B cell (primary cell): Measurements from ENCODE around the gene AP1M1. TPM values are rescaled to one million over a fixed set of nuclear protein-coding genes. Genes with fewer than 3 reads are reported as not detected.
A peak's percentile ranks its signal among the peaks of the same experiment; 100 is the strongest.

Experiments
- ATAC-seq: fragments of 200-7000 bp; cut with Tn5 transposase; one replicate; pipeline ENCODE4 v1.10.0; 2021; ENCODE audit warnings: low read depth, mild to moderate bottlenecking, moderate number of reproducible peaks, moderate library complexity
- CTCF ChIA-PET: fragments of 350-600 bp; sonication (Branson Sonifier 250); formaldehyde crosslinking; loops from one replicate; lab custom pipeline; 2021; ENCODE audit warnings: antibody characterized with exemption, inconsistent platforms; lab: Charles Lee
- POLR2A ChIA-PET: fragments of 350-600 bp; sonication (Branson Sonifier 250); formaldehyde crosslinking; loops from one replicate; lab custom pipeline; 2021; ENCODE audit warnings: antibody characterized with exemption; lab: Charles Lee
- DNase-seq: peaks from one replicate; pipeline ENCODE4 v3.0.0; 2013
- H2AFZ ChIP-seq: 2 replicates; pipeline ENCODE4 v1.6.1; 2012; ENCODE audit warnings: mild to moderate bottlenecking, low read depth, low read length; ENCODE audit not compliant: insufficient read depth, poor library complexity, severe bottlenecking
- H3K27ac ChIP-seq, 2 donors: 1 replicate in 1 of 2; 2 replicates in 1 of 2; pipeline ENCODE4 v1.5.1; 2012 to 2013; ENCODE audit warnings: low read length in 2 of 2, mild to moderate bottlenecking in 2 of 2, moderate library complexity in 1 of 2
- H3K27me3 ChIP-seq, 4 experiments: fragments of 200-600 bp in 1 of 4; sonication (generic) in 1 of 4; replicated peaks in 1 of 4; 1 replicate in 2 of 4; 2 replicates in 2 of 4; pipeline versions ENCODE4 v1.6.1 to v1.7.0; 2013 to 2016; ENCODE audit warnings: low read length in 3 of 4, mild to moderate bottlenecking in 2 of 4, mixed read lengths in 1 of 4, moderate library complexity in 1 of 4; ENCODE audit not compliant: insufficient read depth in 4 of 4, control insufficient read depth in 3 of 4; ENCODE audit errors: control extremely low read depth in 1 of 4
- H3K36me3 ChIP-seq, 2 experiments: replicated peaks in 1 of 2; 1 replicate in 1 of 2; 2 replicates in 1 of 2; pipeline versions ENCODE4 v1.6.1 to v1.7.1; 2013; ENCODE audit warnings: low read length in 1 of 2; ENCODE audit not compliant: insufficient read depth in 2 of 2, control insufficient read depth in 1 of 2; ENCODE audit errors: control extremely low read depth in 1 of 2, extremely low read depth in 1 of 2
- H3K4me1 ChIP-seq, 2 donors: fragments of 200-600 bp in 1 of 2; sonication (generic) in 1 of 2; 1 replicate in 1 of 2; 2 replicates in 1 of 2; pipeline versions ENCODE4 v1.5.1 to v1.6.1; 2013 to 2017; ENCODE audit warnings: low read length in 2 of 2; ENCODE audit not compliant: control insufficient read depth in 2 of 2, insufficient read depth in 2 of 2
- H3K4me2 ChIP-seq: replicated peaks from 2 replicates; pipeline ENCODE3; 2012; ENCODE audit warnings: mild to moderate bottlenecking, low read depth, low read length; ENCODE audit not compliant: poor library complexity, severe bottlenecking
- H3K4me3 ChIP-seq, 5 experiments: fragments of 200-600 bp in 1 of 5; sonication (generic) in 1 of 5; 1 replicate in 3 of 5; 2 replicates in 2 of 5; pipeline versions ENCODE4 v1.5.1 to v1.7.0; 2011 to 2016; ENCODE audit warnings: low read length in 4 of 5, mild to moderate bottlenecking in 4 of 5, low read depth in 2 of 5, control low read depth in 1 of 5, moderate library complexity in 1 of 5; ENCODE audit not compliant: insufficient read depth in 1 of 5; ENCODE audit errors: control extremely low read depth in 1 of 5, extremely low read depth in 1 of 5
- H3K79me2 ChIP-seq: fragments of 200-600 bp; sonication (generic); one replicate; pipeline ENCODE4 v1.6.0; 2016; ENCODE audit warnings: low read length; ENCODE audit not compliant: control insufficient read depth, insufficient read depth
- H3K9ac ChIP-seq: fragments of 200-600 bp; sonication (generic); 2 replicates; pipeline ENCODE4 v1.6.1; 2017; ENCODE audit warnings: mild to moderate bottlenecking, low read length, moderate library complexity
- H3K9me3 ChIP-seq, 3 donors: one replicate each; pipeline versions ENCODE4 v1.6.1 to v1.7.1; 2013; ENCODE audit warnings: low read length in 2 of 3; ENCODE audit not compliant: control insufficient read depth in 2 of 3, insufficient read depth in 1 of 3; ENCODE audit errors: control extremely low read depth in 1 of 3
- H4K20me1 ChIP-seq: 2 replicates; pipeline ENCODE4 v1.6.0; 2012; ENCODE audit warnings: mild to moderate bottlenecking, low read length; ENCODE audit not compliant: insufficient read depth, control insufficient read depth, poor library complexity, severe bottlenecking
- H3K27ac Mint-ChIP-seq: one replicate; pipeline ENCODE4 v1.8.0; 2021; ENCODE audit warnings: mixed read lengths
- H3K27me3 Mint-ChIP-seq: one replicate; pipeline ENCODE4 v1.8.0; 2021; ENCODE audit warnings: mixed read lengths
- H3K4me1 Mint-ChIP-seq: one replicate; pipeline ENCODE4 v1.8.0; 2021; ENCODE audit warnings: mixed read lengths
- H3K4me3 Mint-ChIP-seq: one replicate; pipeline ENCODE4 v1.8.0; 2021; ENCODE audit warnings: mixed read lengths
- H3K9me3 Mint-ChIP-seq: one replicate; pipeline ENCODE4 v1.8.0; 2022; ENCODE audit warnings: mixed read lengths; ENCODE audit not compliant: insufficient read depth
- CTCF ChIP-seq: fragments of 200-600 bp; IDR thresholded peaks from one replicate; pipeline ENCODE4 v1.8.0; 2022; ENCODE audit warnings: antibody characterized with exemption, mild to moderate bottlenecking
- EZH2 ChIP-seq: IDR thresholded peaks from 2 replicates; pipeline ENCODE4 v1.6.1; 2012; ENCODE audit warnings: borderline replicate concordance, low read depth, mild to moderate bottlenecking, moderate library complexity, low read length; ENCODE audit not compliant: insufficient read depth, poor library complexity, severe bottlenecking
- WGBS: methylation state at CpG from one replicate; pipeline ENCODE4 v1.1.5; 2013; ENCODE audit warnings: missing lambda C conversion rate; ENCODE audit not compliant: insufficient coverage; 5-methylcytosine and 5-hydroxymethylcytosine counted together
- intact Hi-C: fragments of 100-400 bp; cut with micrococcal nuclease; formaldehyde crosslinking; loops from one replicate; pipeline ENCODE4 v1.10.0; 2022
- polyA plus RNA-seq: library from polyadenylated mRNA; depleted of rRNA; stranded (reverse); fragments of >200 nt; gene quantifications from 2 replicates; pipeline ENCODE4 v1.2.3, GENCODE V29; 2012
- total RNA-seq, 2 donors: library from RNA; stranded (reverse); fragments of 120-200 nt in 1 of 2; gene quantifications; 1 replicate in 1 of 2; 2 replicates in 1 of 2; pipeline versions ENCODE4 v1.2.3 to v1.2.4, GENCODE V29; 2013 to 2022

Gene AP1M1
- total and polyA plus RNA-seq, 2 donors (not counting 1 experiment from before 2014, with no cell fraction given) = 77.8 to 102 TPM

DNA sequence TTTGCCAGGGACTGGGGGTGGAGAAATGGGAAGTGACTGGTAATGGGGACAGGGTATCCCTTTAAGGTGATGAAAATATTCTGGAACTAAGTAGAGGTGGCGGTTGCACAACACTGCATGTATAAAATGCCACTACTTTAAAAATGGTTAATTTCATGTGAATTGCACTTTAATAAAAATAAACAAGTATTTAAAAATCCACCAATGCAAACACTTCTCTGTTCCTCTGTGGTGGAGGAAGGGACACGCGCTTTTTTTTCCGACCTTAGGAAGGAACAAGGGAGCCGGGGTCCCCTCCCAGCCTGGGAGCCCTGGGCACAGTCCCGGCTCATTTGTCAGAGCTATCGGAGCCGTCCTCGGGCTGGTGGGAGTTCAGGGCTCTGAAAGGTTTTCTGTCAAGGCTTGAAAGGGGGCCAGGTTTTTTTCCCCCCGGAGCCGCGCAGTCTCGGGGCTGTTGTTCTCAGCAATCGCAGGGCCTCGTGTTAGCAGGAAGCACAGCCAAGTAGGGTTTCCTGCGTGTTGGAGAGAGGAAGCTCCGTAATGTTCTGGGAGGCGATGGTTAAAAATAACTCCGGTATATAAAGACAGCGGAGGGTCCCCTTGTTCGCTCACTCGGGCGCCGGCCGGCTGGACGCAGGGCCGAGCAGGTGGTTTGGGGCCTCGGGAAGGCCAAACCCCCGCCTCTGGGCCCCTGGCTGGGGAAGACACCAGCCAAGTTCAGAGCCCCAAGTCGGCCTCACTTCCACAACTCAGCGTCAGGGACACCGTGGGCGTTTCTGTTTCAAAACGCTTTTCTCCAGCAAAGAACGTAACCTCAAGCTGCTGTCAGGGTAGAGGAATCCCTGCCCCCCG is 85.7 kb downstream of the AP1M1 start:
- ChIA-PET CTCF (interaction anchor here (0.5 to 1.2 kb wide), 4 partner anchors 14 to 46 kb away, joined by 3 to 4 read pairs (median 4); no protein-coding TSS in a partner anchor), POLR2A (interaction anchor here (0.6 to 1.3 kb wide), 7 partner anchors 12 to 112 kb away, joined by 3 to 6 read pairs (median 3); no protein-coding TSS in a partner anchor)
- H3K27ac Mint-ChIP-seq = peak overlapping the region; percentile 82
- ATAC-seq = peak; percentile 69
- H3K27ac ChIP-seq = peak overlapping the region; percentile 51 to 73
- peak overlapping the region; percentile 77 for H3K4me3 Mint-ChIP-seq
- H3K27me3 Mint-ChIP-seq = no peaks in the 10 kb centered on the region
- DNase-seq = peak; percentile 66
- TF ChIP-seq CTCF (no peak), EZH2 (no peak)
- no peaks in the 10 kb centered on the region for H3K79me2 ChIP-seq
- H3K4me1 ChIP-seq = peaks cover 37 to 45% of the 10 kb centered on the region in 2 donors
- peak overlapping the region; percentile 85 for H3K4me2 ChIP-seq
- no peaks in the 10 kb centered on the region for H3K9me3 ChIP-seq
- H3K4me3 ChIP-seq = peak overlapping the region; percentile 9 to 68 (median 30)
- WGBS = 2% methylated on average over 34 of the region's 36 CpGs
- H3K4me1 Mint-ChIP-seq = peaks cover 51% of the 10 kb centered on the region
- intact Hi-C loops = loop anchor here (2.0 to 5.0 kb wide), 2 partner anchors 21 to 36 kb away; no protein-coding TSS in a partner anchor
- H3K9me3 Mint-ChIP-seq = no peaks in the 10 kb centered on the region
- H4K20me1 ChIP-seq = no peaks in the 10 kb centered on the region
- H2AFZ ChIP-seq = peak overlapping the region; percentile 93
- H3K27me3 ChIP-seq = no peaks in the 10 kb centered on the region
- H3K36me3 ChIP-seq = no peaks in the 10 kb centered on the region
- H3K9ac ChIP-seq = peak overlapping the region; percentile 67
